Measurements from ENCODE around the gene NDST4.

DNA sequence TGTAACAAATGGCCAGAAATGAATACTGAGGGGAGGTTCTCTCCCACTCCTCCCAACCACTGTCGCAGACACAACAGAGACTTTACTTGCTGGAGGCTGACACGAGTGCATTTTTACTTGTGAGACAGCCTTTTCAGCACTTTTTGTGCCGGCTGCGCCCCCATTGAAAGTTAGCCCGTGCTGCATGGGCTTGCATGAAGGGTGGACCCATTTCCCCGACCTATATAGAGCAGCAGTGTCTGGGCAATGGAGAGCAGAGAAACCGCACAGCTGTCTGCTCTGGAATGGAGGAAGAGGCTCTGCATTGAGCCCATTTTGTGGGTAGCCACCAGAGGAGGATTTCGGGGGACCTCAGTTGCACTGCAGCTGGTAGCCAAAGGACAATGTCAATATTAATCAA is 306.1 kb downstream of the NDST4 start:
- TF ChIP-seq ZFP30 (CRISPR knock-in tag; IDR thresholded peaks at IDR 0.05): no peak
- no peak for TF ChIP-seq ZNF8 (CRISPR knock-in tag; IDR thresholded peaks at IDR 0.05)
- no peak for TF ChIP-seq ISL1 (CRISPR knock-in tag; IDR thresholded peaks at IDR 0.05)
- TF ChIP-seq, protein P1, sequence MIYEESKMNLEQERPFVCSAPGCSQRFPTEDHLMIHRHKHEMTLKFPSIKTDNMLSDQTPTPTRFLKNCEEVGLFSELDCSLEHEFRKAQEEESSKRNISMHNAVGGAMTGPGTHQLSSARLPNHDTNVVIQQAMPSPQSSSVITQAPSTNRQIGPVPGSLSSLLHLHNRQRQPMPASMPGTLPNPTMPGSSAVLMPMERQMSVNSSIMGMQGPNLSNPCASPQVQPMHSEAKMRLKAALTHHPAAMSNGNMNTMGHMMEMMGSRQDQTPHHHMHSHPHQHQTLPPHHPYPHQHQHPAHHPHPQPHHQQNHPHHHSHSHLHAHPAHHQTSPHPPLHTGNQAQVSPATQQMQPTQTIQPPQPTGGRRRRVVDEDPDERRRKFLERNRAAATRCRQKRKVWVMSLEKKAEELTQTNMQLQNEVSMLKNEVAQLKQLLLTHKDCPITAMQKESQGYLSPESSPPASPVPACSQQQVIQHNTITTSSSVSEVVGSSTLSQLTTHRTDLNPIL (CRISPR knock-in tag; IDR thresholded peaks at IDR 0.05; ENCODE audit: low read depth): no peak
- TF ChIP-seq, protein P2, sequence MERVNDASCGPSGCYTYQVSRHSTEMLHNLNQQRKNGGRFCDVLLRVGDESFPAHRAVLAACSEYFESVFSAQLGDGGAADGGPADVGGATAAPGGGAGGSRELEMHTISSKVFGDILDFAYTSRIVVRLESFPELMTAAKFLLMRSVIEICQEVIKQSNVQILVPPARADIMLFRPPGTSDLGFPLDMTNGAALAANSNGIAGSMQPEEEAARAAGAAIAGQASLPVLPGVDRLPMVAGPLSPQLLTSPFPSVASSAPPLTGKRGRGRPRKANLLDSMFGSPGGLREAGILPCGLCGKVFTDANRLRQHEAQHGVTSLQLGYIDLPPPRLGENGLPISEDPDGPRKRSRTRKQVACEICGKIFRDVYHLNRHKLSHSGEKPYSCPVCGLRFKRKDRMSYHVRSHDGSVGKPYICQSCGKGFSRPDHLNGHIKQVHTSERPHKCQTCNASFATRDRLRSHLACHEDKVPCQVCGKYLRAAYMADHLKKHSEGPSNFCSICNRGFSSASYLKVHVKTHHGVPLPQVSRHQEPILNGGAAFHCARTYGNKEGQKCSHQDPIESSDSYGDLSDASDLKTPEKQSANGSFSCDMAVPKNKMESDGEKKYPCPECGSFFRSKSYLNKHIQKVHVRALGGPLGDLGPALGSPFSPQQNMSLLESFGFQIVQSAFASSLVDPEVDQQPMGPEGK (CRISPR knock-in tag; IDR thresholded peaks at IDR 0.05; ENCODE audit: borderline replicate concordance): no peak
- TF ChIP-seq ZNF70 (CRISPR knock-in tag; IDR thresholded peaks at IDR 0.05): no peak
- no peak for TF ChIP-seq ZFP3 (CRISPR knock-in tag; IDR thresholded peaks at IDR 0.05)
- TF ChIP-seq, protein P3, sequence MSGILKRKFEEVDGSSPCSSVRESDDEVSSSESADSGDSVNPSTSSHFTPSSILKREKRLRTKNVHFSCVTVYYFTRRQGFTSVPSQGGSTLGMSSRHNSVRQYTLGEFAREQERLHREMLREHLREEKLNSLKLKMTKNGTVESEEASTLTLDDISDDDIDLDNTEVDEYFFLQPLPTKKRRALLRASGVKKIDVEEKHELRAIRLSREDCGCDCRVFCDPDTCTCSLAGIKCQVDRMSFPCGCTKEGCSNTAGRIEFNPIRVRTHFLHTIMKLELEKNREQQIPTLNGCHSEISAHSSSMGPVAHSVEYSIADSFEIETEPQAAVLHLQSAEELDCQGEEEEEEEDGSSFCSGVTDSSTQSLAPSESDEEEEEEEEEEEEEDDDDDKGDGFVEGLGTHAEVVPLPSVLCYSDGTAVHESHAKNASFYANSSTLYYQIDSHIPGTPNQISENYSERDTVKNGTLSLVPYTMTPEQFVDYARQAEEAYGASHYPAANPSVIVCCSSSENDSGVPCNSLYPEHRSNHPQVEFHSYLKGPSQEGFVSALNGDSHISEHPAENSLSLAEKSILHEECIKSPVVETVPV (CRISPR knock-in tag; IDR thresholded peaks at IDR 0.05): no peak
- TF ChIP-seq ARNTL (CRISPR knock-in tag; IDR thresholded peaks at IDR 0.05; ENCODE audit: borderline replicate concordance, low read depth): no peak

All from SK-N-SH treated with all-trans-retinoic acid at 6 μM for 48 hours (cell line).